Esophagus squamous epithelium (tissue), 4 donors: ENCODE results near the gene SEPTIN5.

Experiments used
- CTCF ChIP-seq, 6 experiments: fragments of 450-650 bp in 4 of 6; fragments of 200-600 bp in 2 of 6; sonication (generic) in 2 of 6; IDR thresholded peaks; one replicate each; pipeline ENCODE4 v1.5.1; 2016 to 2019; ENCODE audit warnings: antibody characterized with exemption in 6 of 6, mild to moderate bottlenecking in 4 of 6, moderate library complexity in 4 of 6
- POLR2A ChIP-seq, 4 donors: fragments of 450-650 bp; IDR thresholded peaks; one replicate each; pipeline ENCODE4 v1.6.1; 2017; ENCODE audit warnings: antibody characterized with exemption in 4 of 4, mild to moderate bottlenecking in 4 of 4, moderate library complexity in 3 of 4

GRCh38 chr22:19747551-19747950 lies 33.2 kb downstream of the SEPTIN5 start:
- TF ChIP-seq CTCF (IDR thresholded peaks at IDR 0.05) (no peak), POLR2A (IDR thresholded peaks at IDR 0.05) (no peak)
